Measurements from ENCODE around the gene KCNQ2.
A peak's percentile ranks its signal among the peaks of the same experiment; 100 is the strongest.

KCNQ2 gene

GRCh38 chr20:63441136-63442099 lies 31.0 kb downstream of the KCNQ2 start:
- Histone ChIP-seq H3K36me3 (ENCODE audit: insufficient read depth, low read length) (no peaks in the 10 kb centered on the region), H2AFZ (ENCODE audit: low read length, unreplicated experiment) (no peak overlapping the region), H3K79me2 (ENCODE audit: control insufficient read depth, insufficient read depth, low read length, unreplicated experiment) (no peaks in the 10 kb centered on the region), H3K4me1 (ENCODE audit: control insufficient read depth, insufficient read depth, low read length, unreplicated experiment) (no peaks in the 10 kb centered on the region), H3K27ac (ENCODE audit: low read depth, low read length) (no peak overlapping the region), H3K4me3 (ENCODE audit: low read depth, low read length) (no peak overlapping the region), H3K27me3 (ENCODE audit: insufficient read depth, low read length) (no peaks in the 10 kb centered on the region)

- Histone ChIP-seq H3K4me1 (ENCODE audit: control insufficient read depth, insufficient read depth, low read length, unreplicated experiment) (no peaks in the 10 kb centered on the region), H3K79me2 (ENCODE audit: control insufficient read depth, insufficient read depth, low read length, unreplicated experiment) (no peaks in the 10 kb centered on the region), H3K27me3 (ENCODE audit: insufficient read depth, low read length) (peaks cover 7% of the 10 kb centered on the region; the same call in 1 of the 2 replicates), H2AFZ (ENCODE audit: low read length, unreplicated experiment) (no peak overlapping the region), H3K27ac (ENCODE audit: low read depth, low read length) (no peak overlapping the region), H3K4me3 (ENCODE audit: low read depth, low read length) (no peak overlapping the region), H3K36me3 (ENCODE audit: insufficient read depth, low read length) (no peaks in the 10 kb centered on the region)
These were observed 32.0 kb downstream of the KCNQ2 start for GRCh38 chr20:63440366-63440955.

GRCh38 chr20:63439866-63440265 lies 32.6 kb downstream of the KCNQ2 start:
- Histone ChIP-seq H3K27me3 (ENCODE audit: insufficient read depth, low read length) (peaks cover 12% of the 10 kb centered on the region; the same call in 1 of the 2 replicates), H3K4me1 (ENCODE audit: control insufficient read depth, insufficient read depth, low read length, unreplicated experiment) (no peaks in the 10 kb centered on the region), H3K79me2 (ENCODE audit: control insufficient read depth, insufficient read depth, low read length, unreplicated experiment) (no peaks in the 10 kb centered on the region), H2AFZ (ENCODE audit: low read length, unreplicated experiment) (no peak overlapping the region), H3K27ac (ENCODE audit: low read depth, low read length) (no peak overlapping the region), H3K36me3 (ENCODE audit: insufficient read depth, low read length) (no peaks in the 10 kb centered on the region), H3K4me3 (ENCODE audit: low read depth, low read length) (no peak overlapping the region)

- H3K79me2 ChIP-seq (ENCODE audit: control insufficient read depth, insufficient read depth, low read length, unreplicated experiment) = no peaks in the 10 kb centered on the region
- H3K36me3 ChIP-seq (ENCODE audit: insufficient read depth, low read length) = no peaks in the 10 kb centered on the region
- H3K27ac ChIP-seq (ENCODE audit: low read depth, low read length) = no peak overlapping the region
- peaks cover 4% of the 10 kb centered on the region for H3K4me1 ChIP-seq (ENCODE audit: control insufficient read depth, insufficient read depth, low read length, unreplicated experiment)
- no peak overlapping the region for H2AFZ ChIP-seq (ENCODE audit: low read length, unreplicated experiment)
- no peak overlapping the region for H3K4me3 ChIP-seq (ENCODE audit: low read depth, low read length)
- H3K27me3 ChIP-seq (ENCODE audit: insufficient read depth, low read length) = peaks cover 12% of the 10 kb centered on the region; the same call in 1 of the 2 replicates
These were observed 34.3 kb downstream of the KCNQ2 start for GRCh38 chr20:63438121-63438520.

GRCh38 chr20:63435552-63435951 lies 36.9 kb downstream of the KCNQ2 start:
- Histone ChIP-seq H3K36me3 (ENCODE audit: insufficient read depth, low read length) (no peaks in the 10 kb centered on the region), H3K4me3 (ENCODE audit: low read depth, low read length) (no peak overlapping the region), H3K27me3 (ENCODE audit: insufficient read depth, low read length) (peaks cover 12% of the 10 kb centered on the region; the same call in 1 of the 2 replicates), H3K4me1 (ENCODE audit: control insufficient read depth, insufficient read depth, low read length, unreplicated experiment) (peaks cover 4% of the 10 kb centered on the region), H2AFZ (ENCODE audit: low read length, unreplicated experiment) (peak overlapping the region; percentile 32), H3K27ac (ENCODE audit: low read depth, low read length) (no peak overlapping the region), H3K79me2 (ENCODE audit: control insufficient read depth, insufficient read depth, low read length, unreplicated experiment) (no peaks in the 10 kb centered on the region)

GRCh38 chr20:63434599-63435378 lies 37.7 kb downstream of the KCNQ2 start:
- Histone ChIP-seq H3K79me2 (ENCODE audit: control insufficient read depth, insufficient read depth, low read length, unreplicated experiment) (no peaks in the 10 kb centered on the region), H3K27ac (ENCODE audit: low read depth, low read length) (no peak overlapping the region), H2AFZ (ENCODE audit: low read length, unreplicated experiment) (peak overlapping the region; percentile 55), H3K4me3 (ENCODE audit: low read depth, low read length) (peak overlapping the region; percentile 59), H3K27me3 (ENCODE audit: insufficient read depth, low read length) (peaks cover 12% of the 10 kb centered on the region; the same call in 1 of the 2 replicates), H3K36me3 (ENCODE audit: insufficient read depth, low read length) (no peaks in the 10 kb centered on the region), H3K4me1 (ENCODE audit: control insufficient read depth, insufficient read depth, low read length, unreplicated experiment) (peaks cover 4% of the 10 kb centered on the region)

GRCh38 chr20:63433756-63434531 lies 38.5 kb downstream of the KCNQ2 start:
- H3K4me3 ChIP-seq (ENCODE audit: low read depth, low read length) = no peak overlapping the region
- peaks cover 12% of the 10 kb centered on the region; the same call in 1 of the 2 replicates for H3K27me3 ChIP-seq (ENCODE audit: insufficient read depth, low read length)
- no peak overlapping the region for H3K27ac ChIP-seq (ENCODE audit: low read depth, low read length)
- no peaks in the 10 kb centered on the region for H3K36me3 ChIP-seq (ENCODE audit: insufficient read depth, low read length)
- peaks cover 4% of the 10 kb centered on the region for H3K4me1 ChIP-seq (ENCODE audit: control insufficient read depth, insufficient read depth, low read length, unreplicated experiment)
- no peaks in the 10 kb centered on the region for H3K79me2 ChIP-seq (ENCODE audit: control insufficient read depth, insufficient read depth, low read length, unreplicated experiment)
- H2AFZ ChIP-seq (ENCODE audit: low read length, unreplicated experiment) = no peak overlapping the region

GRCh38 chr20:63433351-63433750 lies 39.1 kb downstream of the KCNQ2 start:
- Histone ChIP-seq H3K36me3 (ENCODE audit: insufficient read depth, low read length) (no peaks in the 10 kb centered on the region), H3K27me3 (ENCODE audit: insufficient read depth, low read length) (peaks cover 12% of the 10 kb centered on the region; the same call in 1 of the 2 replicates), H3K79me2 (ENCODE audit: control insufficient read depth, insufficient read depth, low read length, unreplicated experiment) (no peaks in the 10 kb centered on the region), H2AFZ (ENCODE audit: low read length, unreplicated experiment) (no peak overlapping the region), H3K27ac (ENCODE audit: low read depth, low read length) (no peak overlapping the region), H3K4me1 (ENCODE audit: control insufficient read depth, insufficient read depth, low read length, unreplicated experiment) (peaks cover 4% of the 10 kb centered on the region), H3K4me3 (ENCODE audit: low read depth, low read length) (no peak overlapping the region)

- no peaks in the 10 kb centered on the region for H3K36me3 ChIP-seq (ENCODE audit: insufficient read depth, low read length)
- peaks cover 12% of the 10 kb centered on the region; the same call in 1 of the 2 replicates for H3K27me3 ChIP-seq (ENCODE audit: insufficient read depth, low read length)
- no peak overlapping the region for H2AFZ ChIP-seq (ENCODE audit: low read length, unreplicated experiment)
- H3K4me1 ChIP-seq (ENCODE audit: control insufficient read depth, insufficient read depth, low read length, unreplicated experiment) = peaks cover 4% of the 10 kb centered on the region
- H3K27ac ChIP-seq (ENCODE audit: low read depth, low read length) = no peak overlapping the region
- no peaks in the 10 kb centered on the region for H3K79me2 ChIP-seq (ENCODE audit: control insufficient read depth, insufficient read depth, low read length, unreplicated experiment)
- no peak overlapping the region for H3K4me3 ChIP-seq (ENCODE audit: low read depth, low read length)
These were observed 39.7 kb downstream of the KCNQ2 start for GRCh38 chr20:63432577-63433325.
